A549 (cell line): ENCODE measurements around the gene HINT2.
A peak's percentile ranks its signal among the peaks of the same experiment; 100 is the strongest.

Experiments used
- BHLHE40 ChIP-seq: IDR thresholded peaks from 2 replicates; pipeline ENCODE4 v1.6.1; 2012; ENCODE audit warnings: low read depth, low read length, inconsistent platforms
- CHD2 ChIP-seq: fragments of 150-350 bp; IDR thresholded peaks from 2 replicates; pipeline ENCODE4 v1.6.1; 2014; ENCODE audit warnings: low read length; ENCODE audit not compliant: partially characterized antibody
- CTCF ChIP-seq: fragments of >200 bp; sonication (Bioruptor Twin); formaldehyde crosslinking; IDR thresholded peaks from 3 replicates; pipeline ENCODE4 v1.5.1; 2016
- ESRRA ChIP-seq: fragments of 150-350 bp; IDR thresholded peaks from 2 replicates; pipeline ENCODE4 v1.6.1; 2014; ENCODE audit warnings: mild to moderate bottlenecking, low read length, borderline replicate concordance
- GATA3 ChIP-seq: IDR thresholded peaks from 2 replicates; pipeline ENCODE4 v1.6.1; 2012; ENCODE audit warnings: borderline replicate concordance
- HMGXB4 ChIP-seq: fragments of 250-450 bp; sonication (Bioruptor Pico); IDR thresholded peaks from 2 replicates; pipeline ENCODE4 v1.5.0; 2021; ENCODE audit warnings: mild to moderate bottlenecking, moderate library complexity, borderline replicate concordance
- HOXB13 ChIP-seq: fragments of 250-450 bp; sonication (Bioruptor Pico); IDR thresholded peaks from 2 replicates; pipeline ENCODE4 v1.5.0; 2020; ENCODE audit warnings: low read depth, mild to moderate bottlenecking, moderate library complexity
- JUN ChIP-seq, 2 experiments: fragments of >200 bp; sonication (Bioruptor Twin); formaldehyde crosslinking; IDR thresholded peaks; 2 replicates in 1 of 2; 3 replicates in 1 of 2; pipeline ENCODE4 v1.6.1; 2016 to 2017
- KDM1A ChIP-seq: fragments of 200-600 bp; sonication (generic); IDR thresholded peaks from 2 replicates; pipeline ENCODE4 v1.6.1; 2016; ENCODE audit warnings: low read depth, mild to moderate bottlenecking
- MAX ChIP-seq: IDR thresholded peaks from 2 replicates; pipeline ENCODE4 v1.6.1; 2012
- POLR2A ChIP-seq: IDR thresholded peaks from 2 replicates; pipeline ENCODE4 v1.6.1; 2012; ENCODE audit warnings: mild to moderate bottlenecking, low read length
- TF ChIP-seq, protein P1 (sequence below): fragments of 450-650 bp; IDR thresholded peaks from 2 replicates; pipeline ENCODE4 v1.6.1; 2014; ENCODE audit warnings: antibody characterized with exemption

GRCh38 chr9:35798658-35799374, 16.0 kb downstream of the HINT2 start:
- TF ChIP-seq CTCF (no peak), CHD2 (no peak), HOXB13 (CRISPR knock-in tag) (no peak), POLR2A (no peak), KDM1A (no peak), MAX (no peak), BHLHE40 (no peak), HMGXB4 (CRISPR knock-in tag) (no peak), ESRRA (no peak), GATA3 (no peak), JUN (IDR thresholded peaks at IDR 0.05) (no peak)
- TF ChIP-seq, protein P1, sequence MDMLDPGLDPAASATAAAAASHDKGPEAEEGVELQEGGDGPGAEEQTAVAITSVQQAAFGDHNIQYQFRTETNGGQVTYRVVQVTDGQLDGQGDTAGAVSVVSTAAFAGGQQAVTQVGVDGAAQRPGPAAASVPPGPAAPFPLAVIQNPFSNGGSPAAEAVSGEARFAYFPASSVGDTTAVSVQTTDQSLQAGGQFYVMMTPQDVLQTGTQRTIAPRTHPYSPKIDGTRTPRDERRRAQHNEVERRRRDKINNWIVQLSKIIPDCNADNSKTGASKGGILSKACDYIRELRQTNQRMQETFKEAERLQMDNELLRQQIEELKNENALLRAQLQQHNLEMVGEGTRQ, result peak; percentile 68
